Activated CD8-positive, alpha-beta memory T cell treated with anti-CD3 and anti-CD28 coated beads for 36 hours (primary cell): ENCODE results near the gene BMPER. TPM values are rescaled to one million over a fixed set of nuclear protein-coding genes. Genes with fewer than 3 reads are reported as not detected.

Experiments used
- CTCF ChIA-PET: fragments of 350-600 bp; sonication (Branson Sonifier 250); formaldehyde crosslinking; loops from one replicate; lab custom pipeline; 2021; ENCODE audit warnings: antibody characterized with exemption; lab: Charles Lee
- POLR2A ChIA-PET: fragments of 350-600 bp; sonication (Branson Sonifier 250); formaldehyde crosslinking; loops from one replicate; lab custom pipeline; 2021; ENCODE audit warnings: antibody characterized with exemption; lab: Charles Lee
- total RNA-seq, 2 experiments: library from RNA; stranded (reverse); gene quantifications; one replicate each; pipeline ENCODE4 v1.2.3, GENCODE V29; 2021

Gene BMPER
- total RNA-seq, 2 experiments from 2014 or later: not detected

DNA sequence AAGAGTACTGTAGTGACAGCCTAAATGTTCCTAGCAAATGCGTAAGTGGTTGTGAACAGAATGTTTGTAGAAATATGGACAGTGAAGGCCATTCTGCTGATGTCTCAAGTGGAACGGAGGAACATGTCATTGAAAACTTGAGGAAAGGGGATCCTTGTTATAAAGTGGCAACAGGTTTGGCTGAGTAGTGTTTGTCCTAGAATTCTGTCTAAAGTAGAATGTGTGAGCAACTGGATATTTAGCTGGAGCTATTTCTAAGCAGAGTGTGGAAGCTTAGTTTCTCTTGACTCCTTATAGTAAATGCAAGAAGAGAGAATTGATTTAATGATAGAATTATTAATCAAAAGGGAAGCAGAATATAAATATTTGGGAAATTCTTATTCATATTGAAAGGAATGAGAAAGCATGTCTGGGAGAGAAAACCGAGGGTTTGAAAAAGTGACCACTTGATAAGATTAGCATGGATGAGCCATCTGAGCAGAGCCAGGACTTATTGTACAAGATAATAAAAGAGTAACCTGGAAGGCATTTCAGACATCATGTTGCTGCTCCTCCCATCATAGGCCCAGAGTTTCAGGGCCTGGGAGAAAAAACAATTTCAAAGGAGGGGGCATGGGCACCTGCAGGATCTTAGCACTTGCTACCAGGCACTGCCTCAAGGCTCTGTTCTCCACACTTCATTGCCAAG lies 276.1 kb downstream of the BMPER start:
- CTCF ChIA-PET: no interaction called here
- POLR2A ChIA-PET: no interaction called here

DNA sequence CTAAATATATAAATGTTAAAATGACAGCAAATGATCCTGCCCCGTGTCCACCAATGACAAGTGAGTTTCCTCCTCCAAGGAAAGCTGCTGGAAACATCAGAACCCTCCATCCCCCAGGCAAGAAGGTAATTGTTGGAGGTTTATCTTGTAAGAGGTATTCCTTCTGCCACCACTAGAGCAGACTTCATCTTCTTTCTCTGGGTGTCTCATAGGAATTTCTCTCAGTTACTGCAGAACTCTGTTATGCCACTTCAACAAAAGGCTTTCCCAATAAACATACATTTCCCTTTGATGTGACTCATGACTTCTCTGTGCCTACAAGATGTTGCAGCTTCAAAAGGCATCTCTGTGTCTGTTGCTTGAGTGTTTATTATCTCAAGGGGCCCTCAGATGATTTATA lies 279.1 kb downstream of the BMPER start:
- CTCF ChIA-PET: no interaction called here
- POLR2A ChIA-PET: no interaction called here

DNA sequence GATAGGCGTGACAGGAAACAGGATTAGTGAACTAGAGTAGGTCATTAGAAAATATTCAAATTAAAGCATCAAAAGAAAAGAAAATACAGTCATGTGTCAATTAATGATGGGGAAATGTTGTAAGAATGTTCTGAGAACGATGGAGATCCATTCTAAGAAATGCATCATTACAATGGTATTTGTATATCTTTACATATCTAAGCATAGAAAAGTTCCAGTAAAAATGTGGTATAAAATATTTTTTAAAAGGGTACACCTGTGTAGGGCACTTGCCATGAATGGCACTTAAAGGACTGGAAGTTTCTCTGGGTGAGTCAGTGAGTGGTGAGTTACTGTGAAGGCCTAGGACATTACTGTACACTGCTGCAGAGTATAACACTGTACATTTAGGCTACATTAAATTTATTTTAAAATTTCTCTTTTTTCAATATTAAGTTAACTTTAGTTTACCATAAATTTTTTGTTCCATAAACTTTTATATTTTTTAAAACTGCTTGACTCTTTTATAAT lies 282.5 kb downstream of the BMPER start:
- ChIA-PET CTCF (no interaction called here), POLR2A (no interaction called here)

DNA sequence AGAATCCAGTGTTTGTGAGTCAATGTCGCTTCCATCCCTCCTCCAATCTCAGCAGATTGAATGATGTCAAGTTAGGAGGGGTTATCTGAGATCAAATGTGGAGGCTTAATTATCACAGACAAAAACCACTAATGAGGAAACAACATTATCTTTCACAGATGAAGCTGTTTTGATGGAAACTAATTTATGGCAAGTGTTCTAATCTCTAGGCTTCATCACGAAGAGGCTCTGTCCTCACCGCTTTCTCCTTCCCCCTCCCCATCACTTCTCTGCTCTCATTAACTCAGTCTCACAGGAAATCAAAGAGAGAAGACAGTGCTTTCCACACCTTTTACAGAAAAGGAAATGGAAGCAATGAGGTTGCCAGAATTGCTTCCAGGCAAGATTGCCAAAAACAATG lies 283.7 kb downstream of the BMPER start:
- CTCF ChIA-PET: no interaction called here
- POLR2A ChIA-PET: no interaction called here

DNA sequence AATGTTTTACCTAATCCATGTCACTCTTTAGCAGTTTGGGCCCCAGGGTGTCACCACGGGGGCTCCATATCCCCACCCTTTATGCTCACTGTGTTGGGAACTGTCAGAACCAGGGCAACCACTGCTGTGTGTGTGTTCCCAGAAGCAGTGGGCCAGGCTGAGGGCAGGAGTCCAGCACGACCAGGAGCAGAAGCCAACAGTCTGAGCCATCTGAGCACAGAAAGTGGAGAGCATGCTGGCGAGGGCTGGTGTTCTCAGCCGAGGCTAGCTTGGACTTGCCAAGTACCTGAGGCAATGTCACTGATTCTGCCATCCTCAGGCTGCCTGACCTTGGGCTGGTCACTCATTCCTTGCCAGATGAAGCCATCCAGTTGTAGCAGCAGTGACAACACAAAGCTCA lies 285.0 kb downstream of the BMPER start:
- ChIA-PET POLR2A (no interaction called here), CTCF (no interaction called here)

DNA sequence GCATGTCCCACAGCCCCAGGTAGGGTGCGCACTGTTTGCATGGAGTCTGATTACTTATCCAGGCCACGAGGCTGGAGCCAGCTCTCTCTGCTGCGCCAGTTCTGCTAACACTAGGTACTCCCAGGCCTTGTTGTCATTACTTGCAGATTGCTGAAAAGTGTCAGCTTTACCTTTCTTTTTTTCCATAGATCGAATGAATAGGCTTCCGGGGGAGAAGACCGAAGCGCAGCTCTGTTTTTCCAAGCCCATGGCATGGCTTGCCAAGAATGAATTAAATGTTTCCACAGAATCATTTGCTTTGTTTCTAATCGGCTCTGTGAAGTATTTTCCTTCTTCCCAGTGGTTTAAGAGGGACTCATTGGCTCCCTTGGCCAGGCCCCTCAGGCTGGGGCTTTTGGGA lies 285.8 kb downstream of the BMPER start:
- CTCF ChIA-PET: no interaction called here
- POLR2A ChIA-PET: no interaction called here

DNA sequence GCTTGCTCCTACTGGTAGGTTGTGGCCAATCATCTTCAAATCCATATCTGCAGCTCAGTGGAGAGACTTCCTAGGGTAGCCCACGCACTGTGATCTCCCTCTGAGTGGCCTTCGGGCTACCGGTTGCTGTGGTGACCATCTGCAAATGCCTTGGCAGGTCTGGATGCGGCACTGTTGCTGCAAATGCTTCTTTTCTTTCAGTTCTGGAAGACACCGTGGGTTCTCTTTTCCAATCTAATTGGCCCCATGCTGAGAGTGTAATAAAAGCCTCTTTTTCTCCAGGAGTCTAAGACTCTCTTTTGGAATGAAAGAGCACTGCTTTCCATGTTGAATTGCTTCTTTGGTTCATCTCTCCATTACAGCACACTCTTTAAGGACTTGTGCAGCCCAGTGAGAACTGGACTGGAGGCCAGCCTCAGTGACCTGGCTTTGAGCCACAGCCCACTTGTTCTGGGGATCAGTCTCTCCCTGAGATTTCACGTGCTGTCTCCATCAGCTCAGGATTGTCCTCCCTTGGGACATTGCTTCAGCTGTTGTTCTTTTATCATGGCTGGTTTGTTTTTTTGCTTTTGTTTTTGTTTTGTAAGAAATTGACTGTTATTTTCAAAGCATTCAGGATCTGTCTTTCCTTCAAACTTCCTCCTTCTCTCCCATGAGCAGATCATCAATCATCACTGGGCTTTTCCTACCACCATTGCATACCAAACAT lies 286.6 kb downstream of the BMPER start:
- ChIA-PET CTCF (no interaction called here), POLR2A (no interaction called here)

DNA sequence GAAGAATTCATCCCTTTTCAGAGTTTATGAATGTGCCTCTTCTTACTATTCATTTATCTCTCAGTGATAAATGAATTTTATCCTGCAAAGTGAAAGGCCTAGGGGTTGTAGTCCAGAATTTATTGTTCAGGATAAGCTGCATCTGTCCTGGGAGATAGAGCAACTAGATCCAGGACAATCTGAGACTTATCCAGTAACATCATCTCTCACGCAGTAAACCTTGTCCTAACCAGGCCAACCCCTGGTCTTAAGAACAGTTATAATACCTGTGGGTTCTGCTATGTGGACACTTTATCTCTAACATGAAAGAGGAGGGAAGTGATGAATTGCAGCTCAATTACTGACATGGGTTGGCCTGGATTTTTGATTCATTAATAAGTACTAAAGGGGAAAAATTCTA lies 287.6 kb downstream of the BMPER start:
- ChIA-PET CTCF (no interaction called here), POLR2A (no interaction called here)

DNA sequence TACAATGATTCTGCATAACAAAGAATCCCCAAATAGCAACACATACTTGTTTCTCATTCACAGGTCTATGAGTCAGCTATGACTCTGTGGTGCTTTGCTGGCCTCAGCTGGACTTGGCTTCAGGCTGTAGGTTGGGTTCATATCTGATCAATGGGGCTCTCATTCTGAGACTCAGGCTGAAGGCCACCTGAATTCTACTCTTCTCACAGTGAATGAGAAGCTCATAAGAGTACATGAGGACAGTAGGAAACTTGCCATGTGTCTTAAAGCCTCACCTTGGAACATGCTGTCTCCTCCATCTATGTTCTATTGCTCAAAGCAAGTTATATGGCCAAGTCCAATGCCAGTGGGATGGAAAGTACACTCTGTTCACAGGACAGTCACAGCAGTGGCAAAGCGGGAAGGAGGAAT lies 292.9 kb downstream of the BMPER start:
- POLR2A ChIA-PET: no interaction called here
- CTCF ChIA-PET: no interaction called here
